SK-N-DZ (cell line): ENCODE data around the gene C11orf52. TPM values are rescaled to one million over a fixed set of nuclear protein-coding genes. Genes with fewer than 3 reads are reported as not detected.
A peak's percentile ranks its signal among the peaks of the same experiment; 100 is the strongest.
"Not testable (repeated sequence)": the region's sequence is repeated elsewhere in the genome, so short reads cannot be mapped to it uniquely, and the experiment has no call there.

Experiments
- DNase-seq: peaks from one replicate; pipeline ENCODE4 v3.0.0-alpha.2; 2015; ENCODE audit warnings: low spot score
- polyA plus RNA-seq, 2 experiments: library from polyadenylated mRNA; depleted of rRNA; stranded (reverse); fragments of >200 nt; gene quantifications; 2 replicates each; pipeline ENCODE4 v1.2.3, GENCODE V29; 2014

Gene C11orf52
- polyA plus RNA-seq (2014; cell fraction: cytosol; rRNA removed) = 0.21 and 0.95 TPM in 2 replicates
- polyA plus RNA-seq (2014; cell fraction: nucleus; rRNA removed) = 0.14 TPM in 1 of 2 replicates, not detected in the other

GRCh38 chr11:111918390-111919256, at the start of gene C11orf52:
Gene C11orf52, plus strand, starts transcription at chr11:111918913. Its CDS starts 60 bp downstream, at chr11:111918973.
- no peak for DNase-seq

GRCh38 chr11:111870113-111870512, 48.6 kb upstream of the C11orf52 start:
- no peak for DNase-seq

GRCh38 chr11:111870522-111870885, 48.2 kb upstream of the C11orf52 start:
- no peak for DNase-seq

GRCh38 chr11:111870886-111871692, 47.6 kb upstream of the C11orf52 start, which contains the start of gene ALG9:
Gene ALG9, minus strand, starts transcription at chr11:111871581. Its CDS starts 99 bp downstream, at chr11:111871482.
- DNase-seq = peak; percentile 71

- no peak for DNase-seq
Observed at GRCh38 chr11:111871693-111872161, 47.0 kb upstream of the C11orf52 start.

GRCh38 chr11:111878385-111878848, 40.3 kb upstream of the C11orf52 start:
- no peak for DNase-seq

- DNase-seq = peak; percentile 96
Observed at GRCh38 chr11:111878849-111879636, 39.7 kb upstream of the C11orf52 start, which contains the start of the genes CFAP68 and FDXACB1. Gene CFAP68, plus strand, starts transcription at chr11:111879541. Its CDS starts 20 bp downstream, at chr11:111879561. Gene FDXACB1, minus strand, starts transcription at chr11:111879165. Its CDS starts 33 bp downstream, at chr11:111879132.

- DNase-seq = no peak
Observed at GRCh38 chr11:111879637-111879960, 39.1 kb upstream of the C11orf52 start.

- no peak for DNase-seq
Observed at GRCh38 chr11:111882202-111882601, 36.5 kb upstream of the C11orf52 start.

GRCh38 chr11:111885053-111885452, 33.7 kb upstream of the C11orf52 start:
- not testable (repeated sequence) for DNase-seq

- no peak for DNase-seq
Observed at GRCh38 chr11:111886032-111886431, 32.7 kb upstream of the C11orf52 start.

GRCh38 chr11:111886844-111887243, 31.9 kb upstream of the C11orf52 start:
- no peak for DNase-seq

- DNase-seq = no peak
Observed at GRCh38 chr11:111905411-111905810, 13.3 kb upstream of the C11orf52 start.

GRCh38 chr11:111906680-111907079, 12.0 kb upstream of the C11orf52 start:
- no peak for DNase-seq

GRCh38 chr11:111908639-111909305, 9.9 kb upstream of the C11orf52 start:
- DNase-seq = no peak

GRCh38 chr11:111909378-111909777, 9.3 kb upstream of the C11orf52 start:
- no peak for DNase-seq

- DNase-seq = no peak
Observed at GRCh38 chr11:111910676-111911562, 7.8 kb upstream of the C11orf52 start.

- no peak for DNase-seq
Observed at GRCh38 chr11:111911563-111912401, 6.9 kb upstream of the C11orf52 start, which contains the start of gene CRYAB. Gene CRYAB, minus strand, starts transcription at chr11:111911770. Its CDS starts 46 bp downstream, at chr11:111911724.
